Erythroblast (primary cell): ENCODE measurements around the gene CASQ1.

Source experiments
- GATA1 ChIP-seq: IDR thresholded peaks from 2 replicates; pipeline ENCODE4 v1.6.1; 2011; ENCODE audit warnings: low read depth, mild to moderate bottlenecking, control low read depth, low read length, moderate library complexity
- POLR2A ChIP-seq: IDR thresholded peaks from 2 replicates; pipeline ENCODE4 v1.6.1; 2011; ENCODE audit warnings: mild to moderate bottlenecking, low read length

DNA sequence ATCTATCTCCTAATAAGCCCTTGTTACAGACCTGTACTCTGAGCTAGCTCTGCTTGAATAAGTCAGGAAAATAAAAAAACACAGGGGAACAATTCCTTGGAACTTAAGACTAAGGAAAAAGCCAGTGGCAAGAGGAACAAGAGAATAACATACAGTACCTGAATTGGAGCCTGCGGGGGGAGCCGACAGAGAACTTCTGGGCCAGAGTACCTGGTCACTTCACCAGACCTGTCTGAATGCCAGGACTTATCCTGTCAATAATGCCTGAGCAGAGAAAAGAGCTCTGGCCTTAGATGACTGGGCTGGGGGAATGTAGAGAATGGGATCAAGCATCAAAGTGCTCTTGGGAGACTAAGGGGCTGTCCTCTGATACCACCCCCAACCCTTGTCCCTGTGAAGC lies 29.9 kb downstream of the CASQ1 start:
- TF ChIP-seq POLR2A (no peak), GATA1 (no peak)
